Activated T-helper 2 cell treated with anti-CD3 and anti-CD28 coated beads, Interferon-gamma antibody, Interleukin-2, Interleukin-4, amounts not matched to agents 10 μg/mL and 5 μg/mL and 100 μg/mL, durations not matched to agents 14 hours and 24 hours and 36 hours (primary cell): ENCODE data around the gene RNF19B. TPM values are rescaled to one million over a fixed set of nuclear protein-coding genes. Genes with fewer than 3 reads are reported as not detected.
"Not testable (repeated sequence)": the region's sequence is repeated elsewhere in the genome, so short reads cannot be mapped to it uniquely, and the experiment has no call there.

ENCODE experiments used
- DNase-seq: peaks from one replicate; pipeline ENCODE4 v3.0.0; 2021; ENCODE audit warnings: low spot score
- H3K27ac Mint-ChIP-seq: one replicate; pipeline ENCODE4 v1.8.0; 2021; ENCODE audit warnings: mixed read lengths
- H3K27me3 Mint-ChIP-seq: one replicate; pipeline ENCODE4 v1.8.0; 2021; ENCODE audit warnings: low read depth, mixed read lengths
- H3K36me3 Mint-ChIP-seq: one replicate; pipeline ENCODE4 v1.8.0; 2021; ENCODE audit warnings: low read depth, mixed read lengths
- H3K4me1 Mint-ChIP-seq: one replicate; pipeline ENCODE4 v1.8.0; 2021; ENCODE audit warnings: low read depth, mixed read lengths
- H3K4me3 Mint-ChIP-seq: one replicate; pipeline ENCODE4 v1.8.0; 2021; ENCODE audit warnings: low read depth, mild to moderate bottlenecking, moderate library complexity, mixed read lengths
- H3K9me3 Mint-ChIP-seq: one replicate; pipeline ENCODE4 v1.8.0; 2021; ENCODE audit warnings: mixed read lengths
- intact Hi-C: fragments of 100-400 bp; cut with micrococcal nuclease; formaldehyde crosslinking; loops from one replicate; pipeline ENCODE4 v1.15.1; 2023
- total RNA-seq: library from RNA; stranded (reverse); gene quantifications from 2 replicates; pipeline ENCODE4 v1.2.3, GENCODE V29; 2022

Gene RNF19B
- total RNA-seq, 1 donor from 2014 or later: 50.4 TPM

DNA sequence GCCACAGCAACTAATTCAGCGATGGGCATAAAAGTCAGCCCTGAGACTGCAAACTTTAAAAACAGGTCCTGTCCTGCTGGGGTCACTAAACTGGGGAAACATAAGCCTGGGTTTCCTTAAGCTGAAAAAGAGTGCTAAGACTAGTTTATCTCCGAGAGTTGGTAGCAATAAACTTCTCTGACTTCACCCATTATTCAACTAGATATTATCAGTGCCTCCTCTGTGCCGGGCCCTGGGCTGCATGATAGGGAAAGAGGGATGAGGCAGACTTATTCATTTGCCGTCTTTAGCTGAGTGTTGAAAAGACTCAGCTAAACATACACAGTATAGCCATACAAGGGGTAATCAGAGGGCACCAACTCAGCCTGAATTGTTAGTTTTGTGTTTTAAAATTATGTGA lies 39.0 kb upstream of the RNF19B start:
- Mint-ChIP-seq H3K27me3 (no peaks in the 10 kb centered on the region), H3K9me3 (no peaks in the 10 kb centered on the region), H3K4me1 (peaks cover 24% of the 10 kb centered on the region), H3K36me3 (peaks cover 52% of the 10 kb centered on the region), H3K27ac (no peak overlapping the region), H3K4me3 (no peak overlapping the region)
- no peak for DNase-seq
- intact Hi-C loops: no loop called here

DNA sequence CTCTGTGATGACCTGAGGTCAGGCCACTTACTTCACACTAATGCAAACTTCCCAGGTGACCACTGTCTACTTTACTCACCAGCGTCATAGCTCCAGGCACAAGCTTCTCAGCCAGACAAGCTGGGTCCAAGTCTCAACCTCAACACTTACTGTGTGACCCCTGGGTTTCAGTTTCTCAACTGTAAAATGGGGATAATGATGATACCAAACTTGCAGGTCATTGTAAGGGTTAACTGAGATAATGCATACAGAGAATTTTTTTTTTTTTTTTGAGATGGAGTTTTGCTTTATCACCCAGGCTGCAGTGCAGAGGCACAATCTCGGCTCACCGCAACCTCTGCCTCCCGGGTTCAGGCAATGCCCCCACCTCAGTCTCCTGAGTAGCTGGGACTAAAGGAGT lies 37.4 kb upstream of the RNF19B start:
- no peaks in the 10 kb centered on the region for H3K27me3 Mint-ChIP-seq
- intact Hi-C loops: no loop called here
- peaks cover 39% of the 10 kb centered on the region for H3K4me1 Mint-ChIP-seq
- no peak overlapping the region for H3K4me3 Mint-ChIP-seq
- peaks cover 45% of the 10 kb centered on the region for H3K36me3 Mint-ChIP-seq
- no peak overlapping the region for H3K27ac Mint-ChIP-seq
- no peaks in the 10 kb centered on the region for H3K9me3 Mint-ChIP-seq
- DNase-seq: no peak

DNA sequence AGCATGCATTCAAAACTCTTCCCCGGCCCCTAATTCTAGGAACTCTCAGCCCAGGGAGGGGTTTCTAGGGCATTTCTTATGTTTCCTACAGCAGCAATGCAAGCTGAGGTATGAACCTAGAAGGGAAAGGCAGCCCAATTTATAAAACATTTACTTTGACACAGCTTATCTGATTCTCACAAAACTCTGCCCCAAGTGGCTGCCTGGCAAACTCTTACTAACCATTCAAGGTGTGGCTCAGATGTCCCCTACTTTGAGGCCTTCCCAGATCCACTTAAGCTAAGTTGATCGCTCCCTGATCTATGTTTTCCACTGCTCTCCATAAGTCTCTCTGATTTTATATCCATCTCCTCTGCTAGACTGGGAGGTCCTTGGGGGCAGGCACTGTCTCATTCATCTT lies 36.7 kb upstream of the RNF19B start:
- intact Hi-C loops: no loop called here
- Mint-ChIP-seq H3K4me1 (peaks cover 40% of the 10 kb centered on the region), H3K4me3 (no peak overlapping the region), H3K36me3 (peaks cover 45% of the 10 kb centered on the region), H3K27me3 (no peaks in the 10 kb centered on the region), H3K27ac (peak overlapping the region; percentile 1), H3K9me3 (no peaks in the 10 kb centered on the region)
- no peak for DNase-seq

DNA sequence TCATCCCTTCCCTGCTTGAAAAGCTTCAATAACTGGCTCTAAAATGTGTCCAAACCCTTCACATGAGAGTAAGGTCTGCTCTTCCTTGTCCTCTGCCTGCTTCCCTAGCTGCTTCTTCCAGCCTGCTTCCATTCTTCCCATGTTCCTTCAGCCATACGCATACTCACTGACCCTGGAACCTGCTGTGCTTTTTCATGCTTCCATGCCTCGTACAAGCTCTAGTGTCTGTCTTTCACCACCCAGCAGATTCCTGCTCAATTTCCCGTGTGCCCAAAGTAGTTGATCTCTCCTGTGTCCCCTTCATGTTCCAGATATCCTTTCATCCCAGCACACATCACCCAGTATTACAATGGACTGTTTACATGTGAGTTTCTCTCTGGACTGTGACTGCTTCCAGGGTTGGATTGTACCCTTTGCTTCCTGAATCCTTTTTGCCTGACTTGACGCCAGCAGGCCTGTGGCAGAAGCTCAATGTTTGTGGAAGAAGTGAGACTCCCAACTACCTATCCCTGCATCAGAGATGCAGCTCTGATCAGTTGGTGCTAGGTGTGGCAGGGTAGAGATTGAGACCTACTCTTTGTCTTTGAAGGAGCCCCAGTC lies 35.9 kb upstream of the RNF19B start:
- Mint-ChIP-seq H3K4me1 (peaks cover 34% of the 10 kb centered on the region), H3K36me3 (peaks cover 39% of the 10 kb centered on the region), H3K9me3 (no peaks in the 10 kb centered on the region), H3K27me3 (no peaks in the 10 kb centered on the region), H3K27ac (peak overlapping the region; percentile 23), H3K4me3 (no peak overlapping the region)
- DNase-seq: no peak
- intact Hi-C loops: no loop called here

DNA sequence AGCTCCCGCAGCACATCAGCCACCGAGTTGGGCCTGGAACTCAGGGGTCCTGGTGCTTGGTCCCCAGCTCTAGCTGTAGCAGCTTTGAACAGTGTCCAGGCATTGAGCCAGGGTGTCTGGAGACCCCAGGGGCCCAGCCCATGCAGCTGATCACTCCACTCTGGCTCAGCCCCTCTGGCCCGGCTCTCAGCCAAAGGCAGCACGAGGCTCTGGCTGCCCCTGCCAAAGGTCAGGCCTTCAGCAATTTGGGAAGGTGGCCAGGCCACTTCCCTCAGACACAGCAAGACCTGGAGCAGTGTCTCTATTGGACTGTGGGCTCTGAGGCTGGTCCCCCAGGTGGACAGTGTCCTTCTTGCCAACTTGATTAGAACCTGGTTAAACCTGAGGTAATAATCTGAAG lies 34.4 kb upstream of the RNF19B start:
- Mint-ChIP-seq H3K4me3 (no peak overlapping the region), H3K27ac (no peak overlapping the region), H3K4me1 (peaks cover 29% of the 10 kb centered on the region), H3K36me3 (peaks cover 30% of the 10 kb centered on the region), H3K27me3 (no peaks in the 10 kb centered on the region), H3K9me3 (no peaks in the 10 kb centered on the region)
- DNase-seq: no peak
- intact Hi-C loops: no loop called here

DNA sequence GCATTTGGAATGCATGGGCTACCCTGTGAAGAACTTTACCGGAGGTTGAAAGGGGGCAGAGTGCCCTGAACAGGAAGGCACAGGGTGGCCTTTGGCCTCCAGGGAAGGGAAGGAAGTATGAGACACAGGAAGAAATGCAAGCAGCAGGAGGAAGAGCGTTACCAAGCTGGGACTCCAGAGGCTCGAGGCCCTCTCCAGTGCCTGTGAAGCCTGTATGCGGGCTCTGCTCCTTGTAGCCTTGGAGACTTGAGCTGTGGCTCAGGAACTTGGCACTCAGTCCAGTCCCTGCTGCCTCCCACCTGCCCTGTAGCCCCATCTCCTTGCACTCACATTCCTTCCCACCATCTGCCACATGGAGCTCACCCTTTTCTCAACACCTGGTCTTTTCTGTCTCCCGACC lies 33.5 kb upstream of the RNF19B start:
- H3K27me3 Mint-ChIP-seq: no peaks in the 10 kb centered on the region
- H3K9me3 Mint-ChIP-seq: no peaks in the 10 kb centered on the region
- no peak overlapping the region for H3K4me3 Mint-ChIP-seq
- H3K36me3 Mint-ChIP-seq: peaks cover 27% of the 10 kb centered on the region
- intact Hi-C loops: no loop called here
- H3K4me1 Mint-ChIP-seq: peaks cover 33% of the 10 kb centered on the region
- DNase-seq: no peak
- peak overlapping the region; percentile 75 for H3K27ac Mint-ChIP-seq

DNA sequence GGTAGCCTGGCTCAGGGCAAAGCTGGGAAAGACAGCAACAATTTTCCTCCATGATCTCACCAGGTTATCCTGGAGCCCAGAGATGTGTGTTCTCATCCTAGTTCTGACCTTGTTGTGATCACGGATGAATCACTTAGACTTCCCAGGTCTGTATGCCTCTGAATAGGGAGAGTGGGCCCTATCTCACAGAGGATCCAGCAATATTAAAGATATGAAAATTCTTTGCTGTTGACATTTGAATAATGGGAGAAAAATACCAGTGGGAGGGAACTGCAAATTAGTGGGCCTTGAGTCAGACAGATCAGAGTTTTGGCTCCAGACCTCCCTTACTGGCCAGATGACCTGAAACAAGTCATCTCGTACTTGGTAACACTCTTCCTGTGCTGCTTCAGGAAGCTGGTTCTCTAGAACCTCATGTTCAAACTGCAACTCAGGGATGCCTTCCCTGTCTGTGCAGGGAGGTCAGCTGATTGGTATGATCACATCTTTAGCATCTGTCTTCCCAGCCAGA lies 32.8 kb upstream of the RNF19B start:
- Mint-ChIP-seq H3K4me1 (peaks cover 38% of the 10 kb centered on the region), H3K27me3 (no peaks in the 10 kb centered on the region), H3K27ac (peak overlapping the region; percentile 65), H3K36me3 (peaks cover 21% of the 10 kb centered on the region), H3K4me3 (no peak overlapping the region), H3K9me3 (no peaks in the 10 kb centered on the region)
- no peak for DNase-seq
- intact Hi-C loops: no loop called here

DNA sequence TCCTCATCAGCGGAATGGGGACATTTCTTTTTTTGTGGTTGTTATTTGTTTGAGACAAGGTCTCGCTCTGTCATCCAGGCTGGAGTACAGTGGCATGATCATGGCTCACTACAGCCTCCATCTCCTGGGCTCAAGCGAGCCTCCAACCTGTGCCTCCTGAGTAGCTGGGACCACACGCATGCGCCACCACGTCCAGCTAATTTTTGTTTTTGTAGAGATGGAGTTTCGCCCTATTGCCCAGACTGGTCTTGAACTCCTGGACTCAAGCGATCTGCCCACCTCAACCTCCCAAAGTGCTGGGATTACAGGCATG lies 28.7 kb upstream of the RNF19B start:
- Mint-ChIP-seq H3K27ac (peak overlapping the region; percentile 90), H3K4me1 (peaks cover 61% of the 10 kb centered on the region), H3K36me3 (peaks cover 14% of the 10 kb centered on the region)
- H3K9me3 Mint-ChIP-seq, H3K27me3 Mint-ChIP-seq, intact Hi-C loops, DNase-seq, H3K4me3 Mint-ChIP-seq: not testable (repeated sequence)

DNA sequence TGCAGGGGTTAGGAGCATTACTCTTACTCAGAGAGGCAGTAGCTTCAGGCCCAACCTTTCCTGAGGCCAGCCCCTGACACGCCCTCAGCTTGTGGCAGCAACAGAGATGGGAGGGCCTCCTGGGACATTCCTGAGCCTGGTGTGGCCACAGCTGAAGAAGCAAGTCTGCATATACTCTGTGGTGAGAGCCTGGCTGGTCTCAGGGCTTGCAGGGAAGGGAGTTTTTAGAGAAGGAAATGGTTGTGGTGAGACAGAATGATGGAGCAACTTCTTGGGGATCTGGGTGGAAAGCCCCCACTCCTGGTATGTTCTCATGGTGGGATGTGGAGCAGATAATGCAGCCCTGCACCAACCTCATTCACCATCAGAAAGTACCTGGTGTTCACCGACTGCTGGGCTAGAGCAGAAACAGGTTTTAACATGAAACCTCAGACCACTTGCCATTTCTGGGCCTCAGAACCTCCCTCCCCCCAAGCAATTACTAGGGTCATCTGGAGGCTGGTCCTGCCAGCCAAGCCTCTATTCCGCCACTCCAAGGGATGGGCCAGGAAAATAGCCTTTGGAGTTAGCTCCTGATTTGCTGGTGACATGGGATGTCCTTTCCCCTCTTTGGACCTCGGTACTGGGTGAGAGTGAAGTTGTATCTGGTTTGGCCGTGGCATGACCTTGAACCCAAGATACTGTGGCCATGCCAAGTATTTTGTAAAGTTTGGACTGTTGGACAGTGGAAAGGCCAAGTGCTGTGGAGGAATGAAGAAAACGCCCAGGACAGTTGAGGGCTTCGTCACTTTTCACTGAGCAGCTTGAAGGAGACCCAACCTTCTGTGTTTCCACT lies 28.1 kb upstream of the RNF19B start:
- Mint-ChIP-seq H3K27ac (peak overlapping the region; percentile 90), H3K4me1 (peaks cover 59% of the 10 kb centered on the region), H3K27me3 (no peaks in the 10 kb centered on the region), H3K36me3 (peaks cover 10% of the 10 kb centered on the region), H3K9me3 (no peaks in the 10 kb centered on the region), H3K4me3 (peak overlapping the region; percentile 53)
- intact Hi-C loops: loop anchor here (1.0 kb wide), 3 partner anchors 11 to 193 kb away; partner anchors contain the start of gene RNF19B
- peak; percentile 59 for DNase-seq

DNA sequence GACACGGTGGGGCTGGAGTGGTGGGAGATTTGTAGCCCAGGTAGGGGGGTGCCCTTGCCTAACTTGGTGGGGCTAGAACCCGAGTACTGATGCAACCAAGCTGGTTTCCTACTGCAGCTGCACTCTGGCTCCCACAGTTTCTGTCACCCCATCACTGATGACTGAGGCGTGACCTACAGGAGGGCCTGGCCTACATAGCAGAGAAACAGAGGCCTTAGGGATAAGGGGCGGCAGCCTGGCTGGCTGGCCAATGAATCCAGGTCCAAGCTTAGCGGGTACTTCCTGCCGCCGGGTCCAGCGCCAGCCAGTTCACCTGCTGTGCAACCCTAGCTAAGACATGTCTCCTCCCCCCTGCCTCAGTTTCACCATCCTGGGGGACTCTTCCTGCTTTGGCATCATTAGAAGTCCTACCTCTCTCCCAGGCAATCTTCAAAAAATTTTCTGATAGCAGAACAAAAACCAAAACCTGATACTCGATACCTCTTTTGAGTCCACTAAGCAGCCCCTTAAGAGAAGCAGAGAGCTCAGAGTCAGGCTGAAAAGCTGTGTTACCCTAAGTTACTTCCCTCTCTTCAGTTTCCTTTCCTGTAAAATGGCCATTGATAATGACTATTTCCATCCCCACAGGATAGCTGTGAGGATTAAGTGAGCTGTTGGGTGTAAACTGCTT lies 27.3 kb upstream of the RNF19B start:
- peaks cover 54% of the 10 kb centered on the region for H3K4me1 Mint-ChIP-seq
- DNase-seq: no peak
- H3K27me3 Mint-ChIP-seq: no peaks in the 10 kb centered on the region
- H3K4me3 Mint-ChIP-seq: peak overlapping the region; percentile 53
- no peaks in the 10 kb centered on the region for H3K9me3 Mint-ChIP-seq
- peak overlapping the region; percentile 90 for H3K27ac Mint-ChIP-seq
- peaks cover 9% of the 10 kb centered on the region for H3K36me3 Mint-ChIP-seq
- intact Hi-C loops: loop anchor here (1.0 kb wide), 3 partner anchors 11 to 193 kb away; partner anchors contain the start of gene RNF19B

DNA sequence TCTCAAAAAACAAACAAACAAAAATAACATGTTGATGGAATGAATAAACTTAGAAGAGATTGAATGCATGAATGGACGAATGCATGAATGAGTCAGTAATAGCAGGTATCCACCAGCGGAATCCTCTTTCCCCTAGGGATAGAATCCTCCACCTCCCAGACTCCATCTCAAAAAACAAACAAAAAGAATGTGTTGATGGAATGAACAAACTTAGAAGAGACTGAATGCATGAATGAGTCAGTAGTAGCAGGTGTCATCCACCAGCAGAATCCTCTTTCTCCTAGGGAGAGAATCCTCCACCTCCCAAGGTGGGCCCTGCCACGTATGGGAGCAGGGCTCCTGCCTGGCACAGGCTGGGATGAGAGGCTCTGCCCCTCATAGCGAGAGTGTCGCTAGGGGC lies 26.8 kb upstream of the RNF19B start:
- intact Hi-C loops: no loop called here
- Mint-ChIP-seq H3K4me3 (no peak overlapping the region), H3K27me3 (no peaks in the 10 kb centered on the region), H3K4me1 (peaks cover 55% of the 10 kb centered on the region), H3K9me3 (no peaks in the 10 kb centered on the region), H3K36me3 (peaks cover 7% of the 10 kb centered on the region), H3K27ac (peak overlapping the region; percentile 90)
- DNase-seq: no peak

DNA sequence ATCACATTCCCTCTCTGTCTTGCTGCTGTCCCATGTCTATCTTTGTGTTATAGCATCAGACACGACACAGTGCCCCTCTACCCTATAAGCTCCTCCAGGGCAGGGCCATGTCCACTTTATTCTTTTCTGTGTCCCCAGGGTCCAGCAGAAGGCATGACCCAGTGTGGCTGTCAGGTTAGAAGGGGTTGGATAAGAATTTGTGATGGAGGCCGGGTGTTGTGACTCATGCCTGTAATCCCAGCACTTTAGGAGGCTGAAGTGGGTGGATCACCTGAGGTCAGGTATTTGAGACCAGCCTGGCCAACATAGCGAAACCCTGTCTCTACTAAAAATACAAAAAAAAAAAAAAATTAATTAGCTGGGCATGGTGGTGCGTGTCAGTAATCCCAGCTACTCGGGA lies 26.3 kb upstream of the RNF19B start:
- Mint-ChIP-seq H3K27me3 (no peaks in the 10 kb centered on the region), H3K9me3 (no peaks in the 10 kb centered on the region), H3K4me1 (peaks cover 60% of the 10 kb centered on the region), H3K4me3 (peak overlapping the region; percentile 43), H3K27ac (peak overlapping the region; percentile 90), H3K36me3 (peaks cover 11% of the 10 kb centered on the region)
- intact Hi-C loops: no loop called here
- no peak for DNase-seq
